Measurements from ENCODE around the gene SMS. TPM values are rescaled to one million over a fixed set of nuclear protein-coding genes. Genes with fewer than 3 reads are reported as not detected.

SMS gene
- total and polyA plus RNA-seq, 2 of the 4 experiments (the other 2 are of a cell fraction) = 176 to 230 TPM

DNA sequence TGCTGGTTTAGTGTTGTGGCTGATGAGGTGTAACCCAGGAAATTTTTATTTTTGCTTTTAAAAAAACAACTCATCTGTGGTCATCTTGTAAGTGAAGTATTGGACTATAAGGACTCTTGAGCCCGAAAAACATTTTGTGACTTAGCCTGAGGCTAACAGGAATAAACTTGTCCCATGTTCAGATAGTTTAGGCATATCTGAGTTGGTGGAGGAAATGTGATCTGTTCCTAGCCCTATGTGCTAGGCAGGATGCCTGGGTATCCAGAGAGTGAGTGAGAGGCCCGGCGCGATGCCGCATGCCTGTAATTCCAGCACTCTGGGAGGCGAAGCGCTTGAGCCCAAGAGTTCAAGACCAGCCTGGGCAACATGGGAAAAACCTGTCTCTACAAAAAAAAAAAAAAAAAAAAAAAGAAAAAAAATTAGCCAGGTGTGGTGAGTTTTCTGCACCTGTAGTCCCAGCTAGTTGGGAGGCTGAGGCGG is 3.7 kb downstream of the SMS start:
- Histone ChIP-seq H2BK20ac (ENCODE audit: low read depth, low read length) (peak overlapping the region; percentile 11; the same call in 1 of the 2 replicates), H3K9me3 (ENCODE audit: control insufficient read depth, insufficient read depth, low read length) (no peaks in the 10 kb centered on the region), H3K23ac (ENCODE audit: low read depth, low read length) (peak overlapping the region; percentile 49; the same call in 1 of the 2 replicates), H3K18ac (ENCODE audit: low read depth, low read length) (peak overlapping the region; percentile 34; the same call in 1 of the 2 replicates), H3K27me3 (ENCODE audit: control insufficient read depth, insufficient read depth, low read length) (no peaks in the 10 kb centered on the region), H3K4me1 (ENCODE audit: control insufficient read depth, insufficient read depth, low read length) (peaks cover 9% of the 10 kb centered on the region), H3K14ac (replicated peaks; ENCODE audit: low read depth, low read length) (peak overlapping the region; percentile 29; the same call in 1 of the 2 replicates), H3K4me2 (ENCODE audit: low read depth, low read length) (peak overlapping the region; percentile 74; the same call in 1 of the 2 replicates), H2AFZ (replicated peaks; ENCODE audit: low read length, poor library complexity) (no peak overlapping the region), H4K91ac (ENCODE audit: insufficient read depth, low read depth, low read length) (no peak overlapping the region; the same call in 1 of the 2 replicates), H3K27ac (ENCODE audit: insufficient read depth, low read length) (peak overlapping the region; percentile 60), H4K5ac (ENCODE audit: low read depth, low read length) (no peak overlapping the region), H3K9me1 (ENCODE audit: insufficient read depth, low read length) (peaks cover 10% of the 10 kb centered on the region; the same call in 1 of the 2 replicates), H2AK9ac (replicated peaks; ENCODE audit: low read depth, low read length, poor library complexity) (no peak overlapping the region), H3K4ac (ENCODE audit: low read depth, low read length) (0 out of 2 replicates have a peak overlapping the region, but pooled peaks have one; percentile 4), H4K8ac (ENCODE audit: low read depth in 2 of 2, low read length in 2 of 2) (peak overlapping the region in 1 of 2 experiments; percentile 41; a peak in 1 of 4 replicates), H4K20me1 (ENCODE audit: insufficient read depth, low read length) (peaks cover 54% of the 10 kb centered on the region), H2AK5ac (ENCODE audit: low read depth, low read length) (peak overlapping the region; percentile 23; the same call in 1 of the 2 replicates), H3K9ac (ENCODE audit: low read depth, low read length) (peak overlapping the region; percentile 3; the same call in 1 of the 2 replicates), H3K56ac (ENCODE audit: extremely low read depth, insufficient read depth, low read length) (no peak overlapping the region; the same call in 1 of the 2 replicates), H3K79me1 (ENCODE audit: low read depth in 1 of 2, low read length in 2 of 2) (peaks cover 0 to 7% of the 10 kb centered on the region in 2 experiments; a peak in 2 of 4 replicates), H3K36me3 (ENCODE audit: control insufficient read depth, insufficient read depth, low read length) (peaks cover 5% of the 10 kb centered on the region; the same call in 1 of the 2 replicates), H2BK15ac (ENCODE audit: low read depth, low read length) (0 out of 3 replicates have a peak overlapping the region, but pooled peaks have one; percentile 24), H3K4me3 (ENCODE audit: insufficient read depth, low read depth, low read length) (no peak overlapping the region; the same call in 1 of the 2 replicates), H2BK5ac (ENCODE audit: low read depth, low read length, poor library complexity, severe bottlenecking) (peak overlapping the region; percentile 86), H2BK120ac (ENCODE audit: low read depth, low read length) (peak overlapping the region; percentile 39; the same call in 1 of the 2 replicates)
- no peak for ATAC-seq (ENCODE audit: low read depth)
- DNase-seq = no peak
- no TSS peak for BruUV-seq (replicated peaks)
- in situ Hi-C loops (cut with MboI; ENCODE audit: low sequenced_read_pairs) (no loop called here), intact Hi-C loops (cut with micrococcal nuclease) (no loop called here), dilution Hi-C loops (cut with HindIII; ENCODE audit: low sequenced_read_pairs, unreplicated experiment) (no loop called here)
- POLR2A ChIA-PET (ENCODE audit: unreplicated experiment) = no interaction called here
- CTCF ChIA-PET = no interaction called here
- no CpG with 5 or more reads among the region's 8 CpGs for WGBS, 2 experiments (ENCODE audit: extremely low coverage in 2 of 2, insufficient read length in 1 of 2)
- TF ChIP-seq, protein P1, sequence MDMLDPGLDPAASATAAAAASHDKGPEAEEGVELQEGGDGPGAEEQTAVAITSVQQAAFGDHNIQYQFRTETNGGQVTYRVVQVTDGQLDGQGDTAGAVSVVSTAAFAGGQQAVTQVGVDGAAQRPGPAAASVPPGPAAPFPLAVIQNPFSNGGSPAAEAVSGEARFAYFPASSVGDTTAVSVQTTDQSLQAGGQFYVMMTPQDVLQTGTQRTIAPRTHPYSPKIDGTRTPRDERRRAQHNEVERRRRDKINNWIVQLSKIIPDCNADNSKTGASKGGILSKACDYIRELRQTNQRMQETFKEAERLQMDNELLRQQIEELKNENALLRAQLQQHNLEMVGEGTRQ (IDR thresholded peaks at IDR 0.05; ENCODE audit: low read depth, low read length) = no peak
- TF ChIP-seq MAZ (IDR thresholded peaks at IDR 0.05; ENCODE audit: borderline replicate concordance, low read depth, low read length) (no peak), FOS (IDR thresholded peaks at IDR 0.05; ENCODE audit: low read depth, low read length) (no peak), SMC3 (IDR thresholded peaks at IDR 0.05; ENCODE audit: low read depth, low read length) (no peak), BHLHE40 (IDR thresholded peaks at IDR 0.05; ENCODE audit: low read depth, low read length) (no peak), RAD21 (IDR thresholded peaks at IDR 0.05; ENCODE audit: low read length) (no peak), NFE2L2 (IDR thresholded peaks at IDR 0.05; ENCODE audit: low read depth, low read length) (no peak), RCOR1 (IDR thresholded peaks at IDR 0.05; ENCODE audit: insufficient replicate concordance, low read length) (no peak), POLR2A (IDR thresholded peaks at IDR 0.05; ENCODE audit: low read depth, low read length) (no peak), MXI1 (IDR thresholded peaks at IDR 0.05; ENCODE audit: borderline replicate concordance, low read depth, low read length) (no peak), CEBPB (IDR thresholded peaks at IDR 0.05; ENCODE audit: low read depth, low read length) (no peak), RFX5 (IDR thresholded peaks at IDR 0.05; ENCODE audit: low read depth, low read length) (no peak), MAFK (IDR thresholded peaks at IDR 0.05; ENCODE audit: low read depth, low read length) (no peak)
- TF ChIP-seq, protein P2, sequence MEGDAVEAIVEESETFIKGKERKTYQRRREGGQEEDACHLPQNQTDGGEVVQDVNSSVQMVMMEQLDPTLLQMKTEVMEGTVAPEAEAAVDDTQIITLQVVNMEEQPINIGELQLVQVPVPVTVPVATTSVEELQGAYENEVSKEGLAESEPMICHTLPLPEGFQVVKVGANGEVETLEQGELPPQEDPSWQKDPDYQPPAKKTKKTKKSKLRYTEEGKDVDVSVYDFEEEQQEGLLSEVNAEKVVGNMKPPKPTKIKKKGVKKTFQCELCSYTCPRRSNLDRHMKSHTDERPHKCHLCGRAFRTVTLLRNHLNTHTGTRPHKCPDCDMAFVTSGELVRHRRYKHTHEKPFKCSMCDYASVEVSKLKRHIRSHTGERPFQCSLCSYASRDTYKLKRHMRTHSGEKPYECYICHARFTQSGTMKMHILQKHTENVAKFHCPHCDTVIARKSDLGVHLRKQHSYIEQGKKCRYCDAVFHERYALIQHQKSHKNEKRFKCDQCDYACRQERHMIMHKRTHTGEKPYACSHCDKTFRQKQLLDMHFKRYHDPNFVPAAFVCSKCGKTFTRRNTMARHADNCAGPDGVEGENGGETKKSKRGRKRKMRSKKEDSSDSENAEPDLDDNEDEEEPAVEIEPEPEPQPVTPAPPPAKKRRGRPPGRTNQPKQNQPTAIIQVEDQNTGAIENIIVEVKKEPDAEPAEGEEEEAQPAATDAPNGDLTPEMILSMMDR (conservative IDR thresholded peaks at IDR 0.05; ENCODE audit: low read depth, low read length) = no peak
- TF ChIP-seq, protein P3, sequence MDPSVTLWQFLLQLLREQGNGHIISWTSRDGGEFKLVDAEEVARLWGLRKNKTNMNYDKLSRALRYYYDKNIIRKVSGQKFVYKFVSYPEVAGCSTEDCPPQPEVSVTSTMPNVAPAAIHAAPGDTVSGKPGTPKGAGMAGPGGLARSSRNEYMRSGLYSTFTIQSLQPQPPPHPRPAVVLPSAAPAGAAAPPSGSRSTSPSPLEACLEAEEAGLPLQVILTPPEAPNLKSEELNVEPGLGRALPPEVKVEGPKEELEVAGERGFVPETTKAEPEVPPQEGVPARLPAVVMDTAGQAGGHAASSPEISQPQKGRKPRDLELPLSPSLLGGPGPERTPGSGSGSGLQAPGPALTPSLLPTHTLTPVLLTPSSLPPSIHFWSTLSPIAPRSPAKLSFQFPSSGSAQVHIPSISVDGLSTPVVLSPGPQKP (IDR thresholded peaks at IDR 0.05; ENCODE audit: borderline replicate concordance, low read depth, low read length) = no peak
